HUES6 (cell line): Measurements from ENCODE around the gene ITGB2.

ENCODE experiments used
- H3K27ac ChIP-seq: 2 replicates; pipeline ENCODE4 v1.7.0; 2013; ENCODE audit warnings: low read depth, mild to moderate bottlenecking, low read length, inconsistent platforms
- H3K27me3 ChIP-seq: 2 replicates; pipeline ENCODE4 v1.6.1; 2013; ENCODE audit warnings: low read length; ENCODE audit not compliant: control insufficient read depth, insufficient read depth
- H3K36me3 ChIP-seq: 2 replicates; pipeline ENCODE4 v1.6.1; 2013; ENCODE audit warnings: low read length; ENCODE audit not compliant: control insufficient read depth, insufficient read depth
- H3K4me1 ChIP-seq: 2 replicates; pipeline ENCODE4 v1.6.1; 2013; ENCODE audit warnings: low read length; ENCODE audit not compliant: control insufficient read depth, insufficient read depth
- H3K4me3 ChIP-seq: 2 replicates; pipeline ENCODE4 v1.5.1; 2013; ENCODE audit warnings: low read depth, low read length
- H3K9ac ChIP-seq: one replicate; pipeline ENCODE4 v1.6.1; 2013; ENCODE audit warnings: mild to moderate bottlenecking, low read length
- H3K9me3 ChIP-seq: 2 replicates; pipeline ENCODE4 v1.6.1; 2013; ENCODE audit warnings: low read depth, low read length; ENCODE audit not compliant: control insufficient read depth, insufficient read depth

Gene ITGB2

GRCh38 chr21:44912158-44912473 lies 8.6 kb downstream of the ITGB2 start:
- H3K9ac ChIP-seq, result no peak overlapping the region
- H3K36me3 ChIP-seq, result no peaks in the 10 kb centered on the region
- H3K9me3 ChIP-seq, result no peaks in the 10 kb centered on the region
- no peak overlapping the region for H3K4me3 ChIP-seq
- no peak overlapping the region for H3K27ac ChIP-seq
- H3K27me3 ChIP-seq, result no peaks in the 10 kb centered on the region; the same call in 1 of the 2 replicates
- H3K4me1 ChIP-seq, result peaks cover 9% of the 10 kb centered on the region; the same call in 1 of the 2 replicates

- Histone ChIP-seq H3K4me3 (no peak overlapping the region), H3K36me3 (no peaks in the 10 kb centered on the region), H3K27ac (no peak overlapping the region), H3K9ac (no peak overlapping the region), H3K27me3 (no peaks in the 10 kb centered on the region; the same call in 1 of the 2 replicates), H3K9me3 (no peaks in the 10 kb centered on the region), H3K4me1 (peaks cover 14% of the 10 kb centered on the region; the same call in 1 of the 2 replicates)
These were observed 9.1 kb downstream of the ITGB2 start for GRCh38 chr21:44911384-44912157.

DNA sequence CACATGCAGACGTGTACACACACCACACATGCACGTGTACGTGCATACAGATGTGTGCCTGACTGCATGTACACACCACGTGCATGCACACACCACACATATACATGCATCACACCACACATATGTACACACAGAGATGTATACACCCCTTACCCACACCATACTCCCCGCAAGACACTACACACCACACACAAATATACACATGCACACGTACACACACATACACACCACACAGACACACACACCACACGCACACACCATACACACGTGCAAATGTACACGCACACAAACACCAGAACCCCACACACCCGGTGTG lies 9.7 kb downstream of the ITGB2 start:
- H3K4me1 ChIP-seq, result peaks cover 15% of the 10 kb centered on the region; the same call in 1 of the 2 replicates
- H3K9me3 ChIP-seq, result no peaks in the 10 kb centered on the region
- no peaks in the 10 kb centered on the region; the same call in 1 of the 2 replicates for H3K27me3 ChIP-seq
- H3K36me3 ChIP-seq, result no peaks in the 10 kb centered on the region
- no peak overlapping the region for H3K4me3 ChIP-seq
- H3K9ac ChIP-seq, result no peak overlapping the region
- H3K27ac ChIP-seq, result no peak overlapping the region

DNA sequence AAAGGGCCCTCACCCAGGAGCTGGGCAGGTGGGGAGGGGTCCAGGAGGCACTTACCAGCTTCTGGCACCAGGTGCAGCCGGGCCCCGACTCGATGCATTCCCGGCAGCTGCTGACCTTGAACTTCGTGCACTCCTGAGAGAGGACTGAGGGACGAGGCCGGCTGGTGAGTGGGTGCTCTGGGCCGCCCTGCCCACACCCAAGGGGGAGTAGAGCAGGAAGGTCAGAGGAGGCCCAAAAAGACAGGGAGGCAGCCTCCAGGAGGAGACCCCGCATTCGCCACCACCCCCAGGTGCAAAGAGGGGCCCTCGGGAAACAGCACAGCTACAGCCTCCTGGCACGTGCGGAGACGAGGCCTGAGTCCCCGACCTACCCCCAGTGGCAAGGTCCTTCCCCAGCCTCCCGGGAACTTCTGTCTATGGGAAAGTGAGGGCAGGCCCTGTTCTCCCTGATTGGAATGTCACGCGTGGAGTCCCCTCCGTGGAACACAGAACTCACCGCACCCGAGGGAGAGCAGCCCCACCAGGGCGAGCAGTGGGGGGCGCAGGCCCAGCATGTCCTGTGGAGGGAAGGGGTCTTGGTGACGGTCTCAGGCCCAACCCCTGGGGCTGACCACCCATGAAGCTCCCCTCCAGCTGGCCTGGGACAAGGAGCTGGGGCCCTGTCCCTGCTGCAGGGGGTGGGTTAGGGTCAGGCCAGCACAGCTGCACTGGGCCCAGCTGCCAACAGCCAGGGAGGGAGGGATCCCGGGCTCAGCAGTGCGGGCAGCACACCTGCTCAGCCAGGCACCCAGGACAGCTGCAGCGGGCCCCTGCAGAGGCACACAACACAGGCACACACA lies 10.3 kb downstream of the ITGB2 start:
- Histone ChIP-seq H3K27ac (no peak overlapping the region), H3K27me3 (no peaks in the 10 kb centered on the region; the same call in 1 of the 2 replicates), H3K4me1 (peaks cover 15% of the 10 kb centered on the region; the same call in 1 of the 2 replicates), H3K9ac (no peak overlapping the region), H3K9me3 (no peaks in the 10 kb centered on the region), H3K36me3 (no peaks in the 10 kb centered on the region), H3K4me3 (no peak overlapping the region)

DNA sequence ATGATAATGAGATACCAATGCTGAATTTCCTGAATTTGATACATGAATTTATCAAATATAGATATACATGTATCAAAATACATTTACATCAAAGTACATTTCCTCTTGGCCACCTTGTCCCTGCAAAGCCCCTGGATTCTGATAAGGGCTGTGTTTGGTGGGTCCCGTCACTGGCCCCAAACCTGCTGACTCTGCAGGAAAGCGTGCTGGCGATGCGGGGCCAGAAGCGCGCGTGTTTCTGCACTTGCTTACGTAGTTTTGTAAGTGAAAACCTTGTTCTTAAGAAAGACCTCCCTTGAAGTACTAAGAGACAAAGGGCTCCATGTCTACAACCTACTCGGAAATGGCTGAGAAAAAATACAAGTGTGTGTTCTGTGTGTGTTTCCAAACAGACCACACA lies 11.0 kb downstream of the ITGB2 start:
- Histone ChIP-seq H3K4me1 (peaks cover 15% of the 10 kb centered on the region; the same call in 1 of the 2 replicates), H3K9ac (no peak overlapping the region), H3K27me3 (no peaks in the 10 kb centered on the region; the same call in 1 of the 2 replicates), H3K9me3 (no peaks in the 10 kb centered on the region), H3K4me3 (no peak overlapping the region), H3K27ac (no peak overlapping the region), H3K36me3 (no peaks in the 10 kb centered on the region)

- Histone ChIP-seq H3K9ac (no peak overlapping the region), H3K36me3 (no peaks in the 10 kb centered on the region), H3K4me3 (no peak overlapping the region), H3K4me1 (peaks cover 15% of the 10 kb centered on the region; the same call in 1 of the 2 replicates), H3K27ac (no peak overlapping the region), H3K9me3 (no peaks in the 10 kb centered on the region), H3K27me3 (no peaks in the 10 kb centered on the region)
These were observed 11.8 kb downstream of the ITGB2 start for GRCh38 chr21:44908908-44909307.

GRCh38 chr21:44907966-44908895 lies 12.5 kb downstream of the ITGB2 start:
- no peak overlapping the region for H3K9ac ChIP-seq
- no peaks in the 10 kb centered on the region for H3K9me3 ChIP-seq
- peaks cover 15% of the 10 kb centered on the region; the same call in 1 of the 2 replicates for H3K4me1 ChIP-seq
- H3K27me3 ChIP-seq, result no peaks in the 10 kb centered on the region
- H3K4me3 ChIP-seq, result no peak overlapping the region
- no peak overlapping the region for H3K27ac ChIP-seq
- H3K36me3 ChIP-seq, result no peaks in the 10 kb centered on the region

DNA sequence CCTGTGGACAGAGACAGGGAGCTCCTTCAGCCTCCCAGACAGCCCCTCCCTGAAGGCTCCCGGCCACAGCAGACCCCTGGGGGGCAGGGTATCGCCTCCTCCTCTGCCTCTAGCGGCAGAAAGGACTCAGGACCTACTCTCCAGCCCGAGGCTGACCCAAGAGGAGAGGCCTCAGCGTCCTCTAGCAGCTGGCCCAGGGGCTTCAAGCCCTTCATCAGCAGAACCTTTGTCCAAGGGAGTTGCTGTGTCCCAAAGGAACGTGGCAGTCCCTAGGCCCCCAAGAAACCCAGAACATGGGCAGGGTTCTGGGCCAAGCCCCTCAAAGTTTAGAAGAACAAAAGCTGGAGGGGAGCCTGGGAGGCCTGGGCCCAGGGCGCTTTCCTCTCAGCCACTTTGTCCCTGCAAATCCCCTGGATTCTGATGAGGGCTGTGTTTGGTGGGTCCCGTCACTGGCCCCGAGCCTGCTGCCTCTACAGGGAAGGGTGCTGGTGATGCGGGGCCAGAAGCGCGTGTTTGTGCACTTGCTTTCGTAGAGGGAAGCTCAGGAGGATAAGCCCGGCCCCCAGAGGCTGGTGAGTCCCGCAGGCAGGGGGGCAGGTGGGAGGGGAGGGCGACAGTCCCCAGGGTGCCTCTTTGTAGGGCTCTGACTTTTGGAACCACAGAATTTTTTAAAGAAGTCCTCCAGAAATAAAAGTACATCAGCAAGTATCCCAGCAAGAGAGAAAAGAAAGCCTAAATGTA lies 13.3 kb downstream of the ITGB2 start:
- no peaks in the 10 kb centered on the region for H3K27me3 ChIP-seq
- H3K36me3 ChIP-seq, result no peaks in the 10 kb centered on the region
- H3K4me3 ChIP-seq, result no peak overlapping the region
- H3K4me1 ChIP-seq, result peaks cover 15% of the 10 kb centered on the region; the same call in 1 of the 2 replicates
- no peak overlapping the region for H3K27ac ChIP-seq
- H3K9me3 ChIP-seq, result no peaks in the 10 kb centered on the region; the same call in 1 of the 2 replicates
- H3K9ac ChIP-seq, result no peak overlapping the region

DNA sequence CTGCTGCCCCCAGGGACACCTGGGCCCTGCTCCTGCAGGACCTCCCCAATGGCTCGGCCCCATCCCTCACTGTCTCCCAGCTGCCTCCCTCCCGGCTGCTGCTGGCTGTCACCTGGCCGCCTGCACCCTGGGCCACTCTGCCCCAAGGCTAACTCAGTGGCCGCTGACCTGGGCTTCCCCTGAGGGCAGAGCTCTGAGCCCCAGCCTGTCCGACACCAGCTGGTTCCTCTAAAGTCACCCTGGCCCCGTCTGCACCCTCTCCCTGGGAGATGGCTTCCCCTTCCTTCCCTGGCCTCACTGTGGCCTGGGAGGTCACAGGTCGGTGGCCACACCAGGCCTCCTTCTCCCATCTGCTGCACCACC lies 15.0 kb downstream of the ITGB2 start:
- no peak overlapping the region for H3K27ac ChIP-seq
- no peak overlapping the region for H3K9ac ChIP-seq
- H3K9me3 ChIP-seq, result peaks cover 3% of the 10 kb centered on the region; the same call in 1 of the 2 replicates
- peaks cover 15% of the 10 kb centered on the region; the same call in 1 of the 2 replicates for H3K4me1 ChIP-seq
- no peaks in the 10 kb centered on the region for H3K27me3 ChIP-seq
- H3K4me3 ChIP-seq, result no peak overlapping the region
- no peaks in the 10 kb centered on the region for H3K36me3 ChIP-seq
